NCI-H2029 (cell line): Measurements from ENCODE around the gene IARS1.

Experiments
- DNase-seq: peaks from one replicate; lab custom pipeline; 2025; lab: John Stamatoyannopoulos, UW

IARS1 gene

DNA sequence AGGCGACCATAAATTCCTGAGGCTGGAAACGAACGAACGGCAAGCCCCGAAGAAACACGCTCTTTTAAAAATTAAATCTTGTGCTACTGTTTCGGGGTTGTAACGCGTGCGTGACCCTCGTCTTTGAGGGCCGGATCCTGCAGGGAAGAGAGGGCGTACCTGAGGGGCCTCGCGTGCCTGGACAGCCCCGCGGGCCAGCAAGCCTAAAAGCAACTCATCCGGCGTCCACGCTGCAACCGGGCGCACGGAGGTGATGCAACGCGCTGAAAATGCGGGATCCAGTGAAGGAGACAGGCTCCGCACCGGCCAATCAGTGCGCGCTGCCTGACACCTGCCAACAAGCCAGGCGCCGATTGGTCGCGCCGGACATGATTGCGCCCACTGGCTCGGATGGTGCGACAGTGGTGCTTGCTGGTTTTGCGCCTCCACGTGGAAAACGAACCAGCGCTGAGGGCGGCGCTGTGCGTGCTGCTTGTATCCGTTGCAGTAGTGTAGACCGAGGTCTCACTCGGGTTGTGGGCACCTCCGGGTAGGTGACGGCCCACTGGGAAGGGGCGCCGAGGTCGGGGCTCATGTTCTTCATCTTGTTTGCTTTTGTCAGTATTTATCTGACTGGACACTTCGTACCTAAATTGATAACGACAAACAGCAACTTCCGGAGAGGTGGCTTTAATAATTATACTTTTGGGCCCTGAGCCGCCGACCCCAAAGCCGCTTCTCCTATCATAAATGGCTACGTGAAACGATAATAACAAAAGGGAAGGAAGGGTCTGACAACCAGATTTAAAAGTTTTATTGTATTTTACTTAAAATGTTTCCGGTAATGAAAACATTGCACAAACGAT is at the start of gene IARS1:
TSS of gene IARS1 (minus strand) at position 246 of the 845 bp plus-strand sequence. CDS start 4,278 bp downstream, outside the sequence.
- peak; percentile 97 for DNase-seq

DNA sequence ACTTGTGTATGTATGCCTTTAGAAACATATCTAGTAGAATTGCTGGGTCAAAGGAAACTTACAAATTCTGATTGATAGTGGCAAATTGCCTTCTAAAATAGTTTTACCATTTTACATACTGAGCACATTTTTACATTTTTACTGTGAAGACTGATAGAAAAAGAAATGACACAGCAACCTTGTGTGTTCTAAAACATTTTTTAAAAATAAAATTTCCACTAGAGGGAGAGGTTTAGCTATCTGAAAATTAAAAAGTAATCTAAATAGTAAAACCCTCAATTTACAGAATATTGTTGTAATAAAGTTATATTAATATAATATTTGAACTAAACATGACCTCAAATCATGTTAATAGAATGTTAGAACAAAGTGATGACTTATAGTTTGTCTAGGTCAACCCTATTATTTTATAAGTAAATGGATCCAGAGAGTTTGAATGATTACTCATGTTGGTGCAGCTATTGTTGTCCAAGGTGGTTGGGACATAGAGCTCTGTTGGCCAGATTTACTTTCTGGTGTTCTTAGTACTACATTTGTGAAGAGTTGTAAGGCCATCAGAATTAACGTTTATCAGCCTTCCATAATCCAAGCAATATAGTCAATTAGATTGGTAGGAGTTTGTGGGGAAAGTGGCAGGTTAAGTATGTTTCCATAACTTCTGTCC is 49.5 kb upstream of the IARS1 start:
- DNase-seq: no peak

DNA sequence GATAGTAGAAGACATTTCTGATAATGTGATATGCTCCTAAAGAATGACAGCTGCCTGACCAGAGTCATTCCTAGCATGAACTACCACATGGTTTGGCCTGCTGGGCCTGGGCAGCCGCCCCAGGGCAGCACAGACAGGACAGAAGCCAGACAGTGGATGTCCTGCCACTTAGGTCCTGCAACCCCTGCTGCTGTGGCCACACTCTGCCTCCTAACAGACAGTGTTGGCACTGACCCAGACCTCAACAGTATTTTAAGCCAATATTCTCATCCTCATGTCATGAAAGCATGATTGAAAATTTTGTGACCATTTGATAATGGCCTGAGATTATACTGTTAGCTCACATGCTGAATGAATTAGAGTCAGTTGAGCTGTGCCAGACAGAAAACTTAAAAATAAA is 48.1 kb upstream of the IARS1 start:
- DNase-seq: no peak

DNA sequence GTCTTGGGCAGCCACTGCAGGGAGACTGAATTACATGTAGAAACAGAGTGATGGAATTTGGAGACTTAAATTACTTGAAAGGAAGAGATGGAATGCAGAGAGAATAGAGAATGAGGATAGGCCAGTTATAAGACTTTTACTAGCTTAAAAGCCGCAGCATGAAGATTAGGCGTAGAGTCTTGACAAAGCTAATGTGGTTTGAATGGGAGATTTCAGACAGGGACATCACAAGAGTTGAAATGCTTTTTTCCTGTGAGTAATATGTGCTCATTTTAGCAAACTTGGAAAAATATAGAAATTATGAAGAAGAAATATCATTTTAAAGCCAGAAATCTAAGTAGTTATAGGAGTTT is 39.8 kb upstream of the IARS1 start:
- DNase-seq: no peak

DNA sequence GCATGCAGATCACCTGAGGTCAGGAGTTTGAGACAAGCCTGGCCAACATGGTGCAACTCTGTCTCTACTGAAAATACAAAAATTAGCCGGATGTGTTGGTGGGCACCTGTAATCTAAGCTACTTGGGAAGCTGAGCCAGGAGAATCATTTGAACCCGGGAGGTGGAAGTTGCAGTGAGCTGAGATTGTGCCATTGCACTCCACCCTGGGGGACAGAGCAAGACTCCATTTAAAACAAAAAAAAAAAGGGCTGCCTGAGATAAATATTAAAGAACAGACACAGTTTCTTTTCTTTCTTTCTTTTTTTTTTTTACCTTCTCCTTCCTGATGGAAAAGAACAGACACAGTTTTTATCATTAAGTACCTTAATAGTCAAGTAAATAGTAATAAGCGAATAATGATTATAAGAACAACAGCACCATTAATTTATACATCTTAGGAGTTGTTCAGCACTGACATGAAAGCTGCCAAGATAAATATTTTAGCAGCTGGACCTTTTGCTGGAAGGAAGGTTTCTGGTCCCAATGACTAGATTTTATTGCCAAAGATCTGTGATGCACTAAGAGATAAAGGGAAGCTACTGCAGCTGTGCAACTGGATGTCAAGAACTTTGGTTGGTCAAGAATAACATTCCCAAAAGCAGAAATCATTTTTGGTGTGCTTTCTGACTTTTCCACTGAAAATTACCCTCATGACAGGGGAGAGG is 39.2 kb upstream of the IARS1 start:
- DNase-seq: no peak

DNA sequence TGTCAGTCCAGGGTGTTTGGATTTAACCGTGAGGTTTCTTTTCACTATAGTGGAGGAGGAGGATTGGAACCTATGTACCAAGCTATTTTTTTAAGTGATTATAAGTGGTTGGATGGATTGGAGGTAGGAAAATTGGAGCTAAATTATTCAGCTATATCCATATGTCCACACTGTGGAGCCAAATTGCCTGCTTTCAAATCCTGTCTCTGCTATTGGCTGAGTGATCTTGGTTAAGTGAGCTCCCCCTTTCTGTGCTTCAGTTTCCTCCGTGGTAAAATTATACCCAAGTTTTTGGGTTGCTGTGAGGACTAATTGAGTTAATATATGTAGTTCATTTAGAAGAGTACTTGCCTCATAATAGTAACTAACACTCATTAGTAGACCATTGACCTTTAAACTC is 34.7 kb upstream of the IARS1 start:
- DNase-seq: no peak

DNA sequence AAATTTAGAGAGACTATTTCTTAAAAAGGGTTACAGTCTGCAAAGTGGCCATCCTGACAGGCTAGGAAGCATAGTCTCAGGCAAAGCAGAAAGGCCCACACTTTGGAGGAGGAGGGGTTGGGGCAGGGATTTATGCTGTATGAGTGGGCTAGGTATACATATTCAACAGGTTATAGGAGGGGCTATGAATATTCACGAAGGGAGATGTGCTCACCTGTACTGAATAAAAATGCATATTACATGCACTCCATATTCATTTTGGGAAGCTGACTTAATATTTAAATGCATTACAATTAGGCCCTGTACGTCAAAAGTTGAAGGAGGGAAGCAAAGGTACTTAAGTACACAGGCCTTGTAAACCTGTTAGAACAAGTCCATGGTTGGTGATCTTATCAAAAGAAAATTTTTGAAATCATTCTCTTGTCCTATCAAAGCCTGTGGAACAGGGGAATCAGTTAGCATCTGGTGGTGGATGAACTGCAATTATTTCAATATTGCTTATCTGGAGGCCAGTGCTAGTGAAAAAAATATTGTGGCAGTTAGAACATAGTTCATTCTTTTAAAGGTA is 33.9 kb upstream of the IARS1 start:
- DNase-seq: no peak

DNA sequence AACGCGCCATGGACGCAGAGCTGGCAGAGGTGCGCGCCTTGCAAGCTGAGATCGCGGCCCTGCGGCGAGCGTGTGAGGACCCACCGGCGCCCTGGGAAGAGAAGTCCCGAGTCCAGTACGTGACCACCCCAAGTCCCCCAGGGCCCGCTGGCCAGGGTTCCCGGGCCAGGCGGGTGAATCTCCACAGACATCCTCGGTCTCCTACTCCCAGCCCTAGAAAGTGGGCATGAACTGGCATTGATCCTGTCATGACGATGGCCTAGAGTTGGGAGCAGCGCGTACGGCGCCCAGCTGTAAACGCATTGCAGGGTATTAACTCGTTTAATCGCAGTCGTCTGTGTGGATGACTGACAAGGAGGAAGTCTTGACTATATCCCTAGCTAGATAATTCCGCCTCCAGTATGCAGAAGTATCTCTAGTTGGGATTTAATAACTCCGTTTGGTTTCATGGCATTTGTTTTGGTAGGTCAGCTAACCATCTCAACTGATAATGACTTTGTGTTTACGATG is 32.5 kb upstream of the IARS1 start:
- peak; percentile 11 for DNase-seq

DNA sequence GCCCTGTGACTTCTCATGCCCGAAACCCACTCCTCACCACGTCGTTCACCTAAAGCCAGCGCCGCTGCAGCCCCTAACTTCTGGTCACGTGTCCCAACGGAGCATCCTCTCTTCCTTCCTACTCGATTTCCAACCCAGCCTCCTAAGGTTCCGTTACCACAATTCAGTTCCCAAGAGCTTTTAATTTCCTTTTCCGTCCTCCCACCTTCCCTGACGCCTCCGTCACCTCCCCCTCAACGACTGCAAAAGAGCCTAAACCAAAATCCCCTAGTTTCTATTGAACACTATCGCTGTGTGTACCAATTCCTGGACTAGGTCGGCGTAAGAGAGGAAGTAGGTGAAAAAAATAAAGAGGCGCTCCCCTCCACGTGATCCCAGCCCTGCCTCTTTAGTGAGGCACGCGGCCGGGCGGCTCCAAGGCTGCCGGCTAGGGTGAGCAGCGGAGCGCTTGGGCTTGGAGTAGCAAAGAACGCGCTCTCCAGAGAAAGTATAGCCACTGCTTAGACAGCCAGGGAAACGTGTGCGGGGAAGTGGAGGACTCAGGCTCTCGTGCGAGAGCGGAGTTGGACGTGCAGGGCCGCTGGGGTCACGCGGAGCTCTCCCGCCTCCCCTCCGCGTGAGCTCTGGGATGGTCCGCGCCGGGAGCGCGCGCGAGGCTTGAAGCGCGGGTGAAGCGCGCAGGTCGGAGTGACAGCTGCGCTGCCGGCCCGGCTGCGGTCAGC is 31.9 kb upstream of the IARS1 start, which contains the start of the genes CENPP and NOL8:
TSS of gene CENPP (plus strand) at position 685 of the 722 bp plus-strand sequence.
TSS of gene NOL8 (minus strand) at position 82 of the 722 bp plus-strand sequence. CDS start 1,189 bp downstream, outside the sequence.
- DNase-seq: peak; percentile 85

DNA sequence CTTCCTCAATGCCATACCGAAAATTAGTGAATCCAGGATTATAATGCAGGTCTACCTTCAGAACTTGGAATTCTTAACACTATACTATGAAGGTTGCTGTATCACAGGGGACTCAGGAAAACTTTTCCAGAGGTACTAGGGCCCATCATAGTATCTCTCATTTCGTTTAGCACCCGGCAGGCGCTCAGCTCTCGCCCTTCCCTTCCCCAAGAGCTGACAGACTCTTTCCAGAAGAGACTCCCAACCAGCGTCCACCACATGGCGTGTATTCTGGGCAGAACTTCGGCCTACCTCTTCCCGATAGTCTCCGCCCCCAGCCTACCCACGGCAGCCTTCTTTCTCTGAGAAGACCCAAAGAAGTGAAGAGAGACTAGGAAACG is 31.4 kb upstream of the IARS1 start:
- DNase-seq: no peak

DNA sequence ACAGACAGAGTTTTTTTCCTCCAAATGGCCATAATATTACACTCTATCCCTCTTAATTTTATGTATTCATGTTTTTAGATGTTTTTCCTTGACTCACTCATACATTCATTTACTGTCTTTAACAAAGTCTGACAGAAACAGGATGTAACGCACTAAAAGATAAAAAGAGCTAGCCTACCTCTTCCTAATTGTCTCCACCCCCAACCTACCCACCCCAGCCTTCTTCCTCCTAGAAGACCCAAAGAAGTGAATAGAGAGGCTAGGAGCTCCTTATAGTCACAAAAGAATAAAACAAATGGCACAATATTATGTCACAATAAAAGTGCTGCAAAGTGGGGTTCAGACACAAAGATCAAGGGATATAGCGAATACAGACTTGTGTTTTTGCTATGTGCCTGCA is 30.9 kb upstream of the IARS1 start:
- DNase-seq: no peak

DNA sequence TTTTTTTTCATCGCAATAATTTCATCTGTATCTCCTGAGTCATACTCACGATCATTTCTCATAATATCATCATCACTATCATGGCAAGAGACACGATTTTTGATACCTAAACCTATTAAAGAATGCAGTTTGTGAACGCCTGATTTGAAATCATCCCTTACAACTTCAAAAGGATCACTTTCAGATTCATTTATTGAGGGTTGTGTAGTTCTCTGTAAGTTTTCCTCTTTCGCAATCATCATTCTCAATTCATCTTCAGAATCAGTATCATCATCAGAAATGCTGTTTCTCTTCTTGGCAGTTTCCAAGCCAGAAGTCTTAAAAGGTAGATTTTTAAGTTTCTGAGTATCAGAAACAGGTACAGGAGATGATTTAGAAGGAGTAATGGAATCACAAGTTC is 22.0 kb upstream of the IARS1 start:
- DNase-seq: no peak

DNA sequence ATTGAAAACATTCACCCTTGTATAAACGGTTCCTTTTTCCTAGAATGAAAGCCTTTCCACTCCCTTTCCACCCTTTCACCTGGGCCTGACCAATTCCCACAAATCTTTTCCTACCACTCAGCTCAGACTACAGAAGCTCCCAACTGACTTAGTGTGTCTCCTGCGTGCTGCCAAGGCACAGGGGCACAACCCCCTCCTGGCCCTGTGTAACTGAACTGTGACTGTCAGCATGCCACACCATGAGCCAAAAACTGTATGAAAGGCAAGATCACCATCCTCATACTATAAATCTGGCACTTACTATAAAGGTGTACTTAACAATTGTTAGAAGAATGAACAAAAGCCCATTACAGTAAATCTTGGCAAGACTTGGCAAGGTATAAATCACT is 20.1 kb upstream of the IARS1 start:
- DNase-seq: no peak

DNA sequence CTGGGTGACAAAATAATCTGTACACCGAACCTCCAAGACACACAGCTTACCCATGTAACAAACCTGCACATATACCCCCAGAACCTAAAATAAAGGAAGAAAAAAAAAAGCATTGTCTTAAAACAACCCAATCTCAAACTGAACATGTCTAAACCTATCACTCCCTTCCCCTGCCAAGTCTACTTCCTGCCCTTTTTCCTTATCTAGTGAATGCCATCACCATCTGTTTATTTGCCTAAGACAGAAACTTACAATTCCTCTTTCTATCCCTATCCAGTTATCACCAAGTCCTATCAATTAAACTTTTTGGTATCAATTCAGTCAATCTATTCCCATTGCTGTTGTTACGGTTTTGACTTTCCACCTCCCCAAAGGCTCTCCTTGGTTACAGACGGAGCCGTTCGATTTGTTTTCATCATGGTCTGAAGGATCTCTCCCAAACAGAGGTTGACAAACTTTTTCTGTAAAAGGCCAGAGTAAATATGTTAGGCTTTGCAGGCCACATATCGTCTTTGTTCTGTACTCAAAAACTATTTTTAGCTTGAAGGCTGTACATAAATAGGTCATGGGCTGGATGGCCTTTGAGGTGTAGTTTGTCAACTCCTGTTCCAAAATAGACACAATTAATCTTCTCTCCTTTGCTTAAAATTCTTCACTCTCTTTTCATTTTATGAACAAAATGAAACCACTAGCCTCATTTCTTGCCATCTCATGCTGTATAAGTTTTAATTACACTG is 19.6 kb upstream of the IARS1 start:
- DNase-seq: no peak

DNA sequence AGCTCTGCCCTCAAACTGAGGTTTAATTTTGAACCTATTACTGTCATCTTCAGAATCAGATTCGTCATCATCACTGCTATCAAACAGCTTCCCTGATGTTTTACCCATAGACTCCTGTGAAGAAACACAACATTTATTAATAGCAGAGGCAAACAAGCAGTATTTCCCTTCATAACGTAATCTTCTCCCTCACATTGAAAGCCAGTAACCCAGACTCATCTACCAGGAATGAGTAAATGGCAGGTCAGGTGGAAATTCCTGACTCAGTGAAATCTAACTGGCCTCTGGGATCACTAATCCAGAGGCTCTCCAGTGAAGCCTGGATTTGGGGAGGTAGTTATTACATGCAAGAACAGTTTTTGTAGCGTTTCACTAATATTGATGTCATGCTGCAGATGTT is 17.1 kb upstream of the IARS1 start:
- DNase-seq: no peak

DNA sequence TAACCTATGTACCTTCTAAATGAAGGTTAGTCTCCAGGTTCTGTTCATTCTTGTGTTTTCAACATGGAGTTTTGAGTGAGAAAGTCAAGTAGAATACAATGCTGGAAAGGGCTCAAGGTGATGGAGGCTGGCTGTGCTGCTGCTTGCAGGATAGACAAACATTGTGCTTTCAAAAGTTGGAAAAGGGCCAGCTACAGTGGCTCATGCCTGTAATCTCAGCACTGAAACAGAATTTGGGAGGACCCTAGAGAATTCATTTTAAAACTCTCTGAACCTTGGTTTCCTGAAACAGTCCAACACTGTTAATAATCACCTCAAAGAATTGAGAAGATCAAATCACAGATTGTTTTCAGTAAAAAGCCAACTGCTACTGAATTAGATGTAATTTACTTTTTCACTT is 15.4 kb upstream of the IARS1 start:
- DNase-seq: peak; percentile 10

DNA sequence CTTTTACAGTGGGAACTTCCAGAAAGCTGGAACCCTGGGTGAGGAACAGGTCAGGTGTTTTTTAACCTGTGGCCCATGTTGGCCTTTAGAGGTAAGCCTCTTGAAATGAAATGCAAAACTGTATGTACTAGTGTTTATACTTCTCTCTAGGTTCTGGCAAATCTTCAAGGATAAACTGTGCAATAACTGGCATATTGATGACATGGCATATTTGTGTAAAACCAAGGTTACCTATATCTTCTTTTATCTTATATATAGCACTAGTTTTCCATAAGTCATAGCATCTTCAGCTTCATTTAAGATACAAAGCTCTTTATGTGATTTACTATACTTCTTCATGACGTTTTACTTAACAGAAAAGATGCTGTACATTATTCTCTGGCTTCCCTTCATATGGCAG is 7.4 kb upstream of the IARS1 start:
- DNase-seq: no peak

DNA sequence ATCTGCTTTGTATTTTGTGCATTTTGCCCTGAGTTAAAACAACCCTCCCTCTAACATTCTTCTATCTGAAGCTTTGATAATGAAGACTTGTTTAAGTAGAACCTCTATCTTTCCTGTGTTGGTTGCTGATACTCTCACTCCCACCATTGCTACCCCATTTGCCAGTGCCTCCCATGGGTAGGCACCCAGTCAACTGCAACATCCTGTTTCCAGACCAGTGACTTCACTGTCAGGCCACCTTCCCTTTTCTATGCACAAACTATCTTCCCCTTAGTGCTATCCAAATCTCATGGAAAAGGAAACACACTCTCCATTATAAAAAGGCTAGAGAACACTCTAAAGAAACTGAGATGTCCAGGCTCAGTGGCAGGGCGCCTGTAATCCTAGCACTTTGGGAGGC is 5.6 kb upstream of the IARS1 start:
- DNase-seq: no peak

DNA sequence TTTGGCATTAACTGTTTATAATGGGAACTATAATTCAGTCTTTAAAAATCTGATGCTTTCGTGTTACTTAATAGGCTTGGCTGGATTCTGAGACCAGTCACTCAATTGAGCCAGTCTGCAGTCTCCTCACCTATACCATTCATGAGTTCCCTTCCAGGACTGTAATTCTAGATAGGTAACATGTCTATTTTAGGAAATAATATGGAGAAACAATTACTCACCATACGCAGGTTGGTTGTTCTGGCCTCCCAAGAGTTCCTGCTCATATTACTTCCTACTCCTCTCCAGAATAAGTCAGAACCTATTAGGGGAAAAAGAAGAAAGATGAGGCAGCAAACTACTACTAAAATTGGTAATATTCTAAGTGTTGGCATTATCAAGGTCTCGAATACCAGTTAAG is 4.5 kb upstream of the IARS1 start:
- DNase-seq: no peak

DNA sequence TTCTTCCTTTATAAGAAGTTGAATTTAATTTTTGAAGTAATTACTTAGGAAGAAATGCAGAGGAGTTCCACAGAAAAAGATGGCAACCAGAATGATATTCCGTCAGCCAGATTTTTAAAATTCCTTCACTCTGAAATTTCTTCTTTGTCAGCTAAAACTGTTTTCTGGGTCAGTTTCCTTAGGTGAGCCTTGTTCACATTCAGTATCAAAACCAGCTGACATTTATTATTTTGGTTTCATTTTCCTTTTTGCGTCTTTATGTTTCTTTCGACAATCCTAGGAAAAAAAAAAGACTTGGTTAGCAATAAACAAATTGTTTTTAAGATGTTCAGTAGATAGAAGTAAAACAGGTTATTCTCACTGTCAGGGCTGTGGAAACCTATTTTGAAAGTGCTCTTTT is 4.1 kb upstream of the IARS1 start:
- no peak for DNase-seq

DNA sequence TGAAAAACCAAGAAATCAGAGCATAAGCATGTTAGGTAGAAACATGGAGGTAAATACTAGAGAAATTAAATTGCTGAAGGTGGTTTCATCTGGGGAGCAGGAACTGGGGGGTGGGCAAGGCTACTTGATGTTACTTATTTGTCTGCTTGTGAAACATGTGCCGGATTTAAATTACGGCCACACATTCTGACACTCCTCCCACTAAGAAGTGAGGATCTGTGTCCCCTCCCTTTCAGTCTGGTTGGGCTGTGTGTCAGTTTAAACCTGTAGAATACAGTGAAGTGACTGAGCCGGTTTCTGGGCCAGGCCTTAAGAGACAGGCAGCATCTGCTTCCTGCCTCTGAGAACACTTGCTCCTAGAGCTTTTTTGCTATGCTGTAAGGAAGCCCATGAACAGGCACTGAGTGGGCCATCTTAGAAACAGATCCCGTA is 2.3 kb upstream of the IARS1 start:
- no peak for DNase-seq
